HepG2 (cell line): Measurements from ENCODE around the gene XPR1. TPM values are rescaled to one million over a fixed set of nuclear protein-coding genes. Genes with fewer than 3 reads are reported as not detected.
"Not testable (repeated sequence)": the region's sequence is repeated elsewhere in the genome, so short reads cannot be mapped to it uniquely, and the experiment has no call there.

Experiments
- ATAC-seq: fragments of 200-7000 bp; cut with Tn5 transposase; 3 replicates; pipeline ENCODE4 v1.9.1; 2020; ENCODE audit warnings: mild to moderate bottlenecking, moderate library complexity
- BruUV-seq: library from RNA; stranded (reverse); fragments of 400-500 nt; replicated peaks from 2 replicates; lab custom pipeline; 2021; lab: Mats Ljungman, UMichigan
- CTCF ChIA-PET: fragments of 300-600 bp; formaldehyde crosslinking; extraction: SDS; loops from one replicate; lab custom pipeline; 2021; ENCODE audit warnings: low total read pairs, inconsistent platforms, low intra/inter-chr PET ratio; lab: Yijun Ruan, JAX
- POLR2A ChIA-PET: fragments of 350-600 bp; sonication (Branson Sonifier 250); formaldehyde crosslinking; loops from one replicate; lab custom pipeline; 2020; ENCODE audit warnings: antibody characterized with exemption, inconsistent platforms; lab: Yijun Ruan, JAX
- DNase-seq: peaks from one replicate; pipeline ENCODE4 v3.0.0-alpha.2; 2015; ENCODE audit warnings: low spot score
- FAIRE-seq: peaks from 3 replicates; lab custom pipeline; 2011; peaks lifted over from hg19 to GRCh38; lab: Jason Lieb, UNC
- H2AFZ ChIP-seq: one replicate; pipeline ENCODE4 v1.6.1; 2011; ENCODE audit warnings: low read length, inconsistent platforms
- H3K27ac ChIP-seq: fragments of 300-600 bp; 3 replicates; pipeline ENCODE4 v1.8.0; 2011; ENCODE audit warnings: mixed run types, mild to moderate bottlenecking, mixed read lengths, low read length, inconsistent platforms; ENCODE audit not compliant: insufficient read depth; ENCODE audit errors: extremely low read length
- H3K27me3 ChIP-seq, 2 experiments: fragments of 200-600 bp in 1 of 2; 2 replicates in 1 of 2; 3 replicates in 1 of 2; pipeline versions ENCODE4 v1.6.0 to v1.8.0; 2011; ENCODE audit warnings: low read length in 2 of 2, mild to moderate bottlenecking in 2 of 2, moderate library complexity in 2 of 2, inconsistent platforms in 1 of 2; ENCODE audit not compliant: insufficient read depth in 2 of 2, control insufficient read depth in 1 of 2
- H3K36me3 ChIP-seq, 2 experiments: fragments of 200-600 bp in 1 of 2; replicated peaks in 1 of 2; 2 replicates in 1 of 2; 3 replicates in 1 of 2; pipeline versions ENCODE4 v1.5.1 to v1.8.0; 2011; ENCODE audit warnings: low read length in 2 of 2, inconsistent platforms in 1 of 2; ENCODE audit not compliant: insufficient read depth in 2 of 2, control insufficient read depth in 1 of 2
- H3K4me1 ChIP-seq: 2 replicates; pipeline ENCODE4 v1.5.1; 2012; ENCODE audit warnings: low read length, inconsistent platforms; ENCODE audit not compliant: insufficient read depth
- H3K4me2 ChIP-seq: 2 replicates; pipeline ENCODE4 v1.6.0; 2011; ENCODE audit warnings: low read depth, low read length, inconsistent platforms
- H3K4me3 ChIP-seq, 3 experiments: fragments of 200-600 bp in 1 of 3; sonication (generic), shearing (Covaris generic) in 1 of 3; replicated peaks in 1 of 3; 2 replicates each; pipeline ENCODE4 v1.5.1; 2011 to 2016; ENCODE audit warnings: low read length in 3 of 3, inconsistent platforms in 2 of 3, low read depth in 2 of 3, mild to moderate bottlenecking in 2 of 3, control low read depth in 1 of 3, mixed read lengths in 1 of 3; ENCODE audit not compliant: insufficient read depth in 1 of 3
- H3K79me2 ChIP-seq: one replicate; pipeline ENCODE4 v1.6.1; 2011; ENCODE audit warnings: low read length, inconsistent platforms; ENCODE audit not compliant: insufficient read depth
- H3K9ac ChIP-seq: 2 replicates; pipeline ENCODE4 v1.6.0; 2011; ENCODE audit warnings: mild to moderate bottlenecking, low read depth, low read length, inconsistent platforms; ENCODE audit not compliant: insufficient read depth
- H3K9me3 ChIP-seq: 2 replicates; pipeline ENCODE4 v1.5.1; 2012; ENCODE audit warnings: mild to moderate bottlenecking, low read length
- H4K20me1 ChIP-seq: 2 replicates; pipeline ENCODE4 v1.6.0; 2011; ENCODE audit warnings: inconsistent platforms, mild to moderate bottlenecking, low read length, moderate library complexity; ENCODE audit not compliant: insufficient read depth
- EHMT2 ChIP-seq: fragments of 200-600 bp; sonication (generic); IDR thresholded peaks from 2 replicates; pipeline ENCODE4 v1.7.0; 2017; ENCODE audit warnings: antibody characterized with exemption, low read depth, low read length, borderline replicate concordance
- GATAD1 ChIP-seq: IDR thresholded peaks from 2 replicates; pipeline ENCODE4 v1.6.1; 2016; ENCODE audit warnings: missing genetic modification reagents, missing compliant biosample characterization
- GTF3A ChIP-seq: sonication (generic); formaldehyde crosslinking; conservative IDR thresholded peaks from 2 replicates; pipeline ENCODE4 v1.4.0; 2020; ENCODE audit warnings: mild to moderate bottlenecking, missing genetic modification reagents
- NR2C2 ChIP-seq: sonication (generic); formaldehyde crosslinking; IDR thresholded peaks from 2 replicates; pipeline ENCODE4 v1.4.0; 2020; ENCODE audit warnings: missing genetic modification reagents, mild to moderate bottlenecking, moderate library complexity, borderline replicate concordance
- TERF1 ChIP-seq: sonication (generic); formaldehyde crosslinking; IDR thresholded peaks from 2 replicates; pipeline ENCODE4 v1.8.0; 2022; ENCODE audit warnings: mild to moderate bottlenecking, missing genetic modification reagents, moderate library complexity
- ZFYVE20 ChIP-seq: sonication (generic); formaldehyde crosslinking; IDR thresholded peaks from 2 replicates; pipeline ENCODE4 v1.8.0; 2023; ENCODE audit warnings: low read depth, mild to moderate bottlenecking, moderate library complexity, missing genetic modification reagents, borderline replicate concordance
- ZNF17 ChIP-seq: sonication (generic); formaldehyde crosslinking; IDR thresholded peaks from 2 replicates; pipeline ENCODE4 v1.5.0; 2020; ENCODE audit warnings: mild to moderate bottlenecking, missing genetic modification reagents
- ZNF672 ChIP-seq: sonication (generic); formaldehyde crosslinking; IDR thresholded peaks from 2 replicates; pipeline ENCODE4 v1.8.1; 2022; ENCODE audit warnings: missing genetic modification reagents
- WGBS: methylation state at CpG from one replicate; pipeline ENCODE4 v1.1.6; 2017; ENCODE audit warnings: low lambda C conversion rate; 5-methylcytosine and 5-hydroxymethylcytosine counted together
- in situ Hi-C: cut with HindIII; loops from 2 replicates; pipeline ENCODE4 v1.10.0; 2017; ENCODE audit warnings: low pct_unique_long_range_greater_than_20kb; ENCODE audit not compliant: extremely low pct_ligation_motif_present
- intact Hi-C: fragments of 100-400 bp; cut with micrococcal nuclease; formaldehyde crosslinking; loops from one replicate; pipeline ENCODE4 v1.10.0; 2022; ENCODE audit not compliant: unreplicated experiment
- polyA plus RNA-seq, 8 experiments: library from polyadenylated mRNA; depleted of rRNA in 3 of 8; stranded (reverse) in 7 of 8; unstranded in 1 of 8; fragments of >200 nt; fragmentation: Illumina TruSeq in 4 of 8; extraction: Trizol in 4 of 8; gene quantifications; 2 replicates each; pipeline versions ENCODE4 v1.2.1 to v1.2.3, GENCODE V29; 2011 to 2016; ENCODE audit warnings: low read depth in 4 of 8, missing spikeins in 1 of 8, mixed read lengths in 1 of 8; ENCODE audit not compliant: insufficient read depth in 1 of 8
- total RNA-seq, 5 experiments: library from RNA; depleted of rRNA; stranded (reverse); fragments of >200 nt; fragmentation: Illumina TruSeq; extraction: Trizol; gene quantifications; 2 replicates each; pipeline ENCODE4 v1.2.3, GENCODE V29; 2016; ENCODE audit warnings: low read depth in 1 of 5

The XPR1 gene
- total and polyA plus RNA-seq, 2 of the 13 experiments (the other 11 are each of a cell fraction or from before 2014, with no cell fraction given) = 22.3 to 23.6 TPM

GRCh38 chr1:180854456-180854855 is 222.6 kb downstream of the XPR1 start (continued):
- TF ChIP-seq TERF1 (CRISPR knock-in tag) = no peak
- no peak for TF ChIP-seq GTF3A (CRISPR knock-in tag)
- TF ChIP-seq ZNF17 (CRISPR knock-in tag) = no peak
- no peak for TF ChIP-seq NR2C2 (CRISPR knock-in tag)
- TF ChIP-seq ZFYVE20 = no peak
- no peak for TF ChIP-seq GATAD1
- TF ChIP-seq EHMT2 = no peak
- no peak for TF ChIP-seq ZNF672 (CRISPR knock-in tag)
- TF ChIP-seq, all 625 proteins: peak for 0

GRCh38 chr1:180857947-180858725 is 226.3 kb downstream of the XPR1 start:
- POLR2A ChIA-PET, DNase-seq, H3K79me2 ChIP-seq, H3K36me3 ChIP-seq, intact Hi-C loops, H4K20me1 ChIP-seq, H3K27ac ChIP-seq, H3K9me3 ChIP-seq, H3K27me3 ChIP-seq, H3K9ac ChIP-seq, in situ Hi-C loops, H3K4me3 ChIP-seq, ATAC-seq, H2AFZ ChIP-seq, FAIRE-seq, H3K4me2 ChIP-seq, H3K4me1 ChIP-seq, CTCF ChIA-PET, BruUV-seq: not testable (repeated sequence)
- 85% methylated on average over 7 of the region's 7 CpGs for WGBS
